Stimulated activated CD8-positive, alpha-beta memory T cell treated with anti-CD3 and anti-CD28 coated beads, Interleukin-15, amount 100 ng/mL, for 48 hours (primary cell): Measurements from ENCODE around the gene NR2E3.
A peak's percentile ranks its signal among the peaks of the same experiment; 100 is the strongest.

ENCODE experiments used
- DNase-seq, 2 donors: peaks; one replicate each; pipeline ENCODE4 v3.0.0-alpha.2; 2020; ENCODE audit warnings: low read depth in 2 of 2

The NR2E3 gene

GRCh38 chr15:71791975-71792374 is 18.4 kb upstream of the NR2E3 start:
- no peak for DNase-seq

GRCh38 chr15:71792521-71792920 is 17.8 kb upstream of the NR2E3 start:
- DNase-seq, result no peak

GRCh38 chr15:71798641-71799040 is 11.7 kb upstream of the NR2E3 start:
- no peak for DNase-seq

- DNase-seq, result no peak
Measured at GRCh38 chr15:71800190-71800589, 10.2 kb upstream of the NR2E3 start.

- no peak for DNase-seq
Measured at GRCh38 chr15:71800835-71801745, 9.3 kb upstream of the NR2E3 start.

- no peak for DNase-seq
Measured at GRCh38 chr15:71801935-71802655, 8.3 kb upstream of the NR2E3 start.

GRCh38 chr15:71802770-71803169 is 7.6 kb upstream of the NR2E3 start:
- DNase-seq, result peak in 1 of 2 donors; percentile 6

- DNase-seq, result no peak
Measured at GRCh38 chr15:71804226-71804625, 6.1 kb upstream of the NR2E3 start.

- DNase-seq, result no peak
Measured at GRCh38 chr15:71804695-71805470, 5.5 kb upstream of the NR2E3 start.

GRCh38 chr15:71806452-71806931 is 3.9 kb upstream of the NR2E3 start:
- no peak for DNase-seq

GRCh38 chr15:71807125-71807629 is 3.2 kb upstream of the NR2E3 start:
- DNase-seq, result no peak

GRCh38 chr15:71807691-71808091 is 2.7 kb upstream of the NR2E3 start:
- DNase-seq, result no peak

- no peak for DNase-seq
Measured at GRCh38 chr15:71808311-71809020, 1.9 kb upstream of the NR2E3 start.

- no peak for DNase-seq
Measured at GRCh38 chr15:71809346-71809745, 1.0 kb upstream of the NR2E3 start.

- DNase-seq, result no peak
Measured at GRCh38 chr15:71811036-71811736, 832 bp downstream of the NR2E3 start.

- no peak for DNase-seq
Measured at GRCh38 chr15:71811752-71812735, 1.7 kb downstream of the NR2E3 start.

GRCh38 chr15:71812966-71813722 is 2.8 kb downstream of the NR2E3 start:
- no peak for DNase-seq

GRCh38 chr15:71813723-71814470 is 3.5 kb downstream of the NR2E3 start:
- no peak for DNase-seq
